ENCODE measurements around the gene GATAD1.
"Not testable (repeated sequence)": the region's sequence is repeated elsewhere in the genome, so short reads cannot be mapped to it uniquely, and the experiment has no call there.

Gene GATAD1

GRCh38 chr7:92479146-92479545 is 31.9 kb downstream of the GATAD1 start:
- not testable (repeated sequence) for FAIRE-seq; DNase-seq (ENCODE audit: low spot score)

GRCh38 chr7:92483624-92484023 is 36.3 kb downstream of the GATAD1 start:
- FAIRE-seq; DNase-seq (ENCODE audit: low spot score): not testable (repeated sequence)

- FAIRE-seq; DNase-seq (ENCODE audit: low spot score): not testable (repeated sequence)
Measured at GRCh38 chr7:92484226-92484625, 36.9 kb downstream of the GATAD1 start.

GRCh38 chr7:92485267-92485892 is 38.1 kb downstream of the GATAD1 start:
- no peak for FAIRE-seq

GRCh38 chr7:92485974-92486373 is 38.7 kb downstream of the GATAD1 start:
- no peak for FAIRE-seq
- no peak for DNase-seq (ENCODE audit: low spot score)

More at GRCh38 chr7:92485267-92485892, 38.1 kb downstream of the GATAD1 start:
- no peak for DNase-seq (ENCODE audit: low spot score)

- no peak for FAIRE-seq
- DNase-seq (ENCODE audit: low spot score): no peak
Measured at GRCh38 chr7:92487804-92488203, 40.5 kb downstream of the GATAD1 start.

- FAIRE-seq: no peak
Measured at GRCh38 chr7:92489634-92490033, 42.4 kb downstream of the GATAD1 start.

GRCh38 chr7:92496876-92497275 is 49.6 kb downstream of the GATAD1 start:
- DNase-seq (ENCODE audit: low spot score) (no peak), FAIRE-seq (no peak)

More at GRCh38 chr7:92489634-92490033, 42.4 kb downstream of the GATAD1 start:
- no peak for DNase-seq (ENCODE audit: low spot score)

GRCh38 chr7:92498557-92498956 is 51.3 kb downstream of the GATAD1 start:
- FAIRE-seq: no peak

GRCh38 chr7:92503767-92504166 is 56.5 kb downstream of the GATAD1 start:
- FAIRE-seq (no peak), DNase-seq (ENCODE audit: low spot score) (no peak)

More at GRCh38 chr7:92498557-92498956, 51.3 kb downstream of the GATAD1 start:
- DNase-seq (ENCODE audit: low spot score): no peak

- FAIRE-seq: no peak
- DNase-seq (ENCODE audit: low spot score): no peak
Measured at GRCh38 chr7:92504563-92504962, 57.3 kb downstream of the GATAD1 start.

GRCh38 chr7:92506363-92506762 is 59.1 kb downstream of the GATAD1 start:
- FAIRE-seq: no peak

GRCh38 chr7:92508946-92509345 is 61.7 kb downstream of the GATAD1 start:
- FAIRE-seq: no peak
- no peak for DNase-seq (ENCODE audit: low spot score)

More at GRCh38 chr7:92506363-92506762, 59.1 kb downstream of the GATAD1 start:
- DNase-seq (ENCODE audit: low spot score): no peak

All from RCC 7860 (cell line).